Fibroblast of mammary gland (primary cell): ENCODE measurements around the gene SLC1A6.

Experiments used
- DNase-seq: peaks from one replicate; pipeline ENCODE4 v3.0.0-alpha.2; 2010; ENCODE audit warnings: low read depth
- H3K4me3 ChIP-seq: 2 replicates; pipeline ENCODE4 v1.5.1; 2011; ENCODE audit warnings: low read depth, mild to moderate bottlenecking, low read length, moderate library complexity; ENCODE audit not compliant: control insufficient read depth
- TF ChIP-seq, protein P1 (sequence below): conservative IDR thresholded peaks from 2 replicates; pipeline ENCODE4 v1.5.1; 2011; ENCODE audit warnings: low read depth, low read length, inconsistent platforms; ENCODE audit not compliant: control insufficient read depth, insufficient read depth

SLC1A6 gene

DNA sequence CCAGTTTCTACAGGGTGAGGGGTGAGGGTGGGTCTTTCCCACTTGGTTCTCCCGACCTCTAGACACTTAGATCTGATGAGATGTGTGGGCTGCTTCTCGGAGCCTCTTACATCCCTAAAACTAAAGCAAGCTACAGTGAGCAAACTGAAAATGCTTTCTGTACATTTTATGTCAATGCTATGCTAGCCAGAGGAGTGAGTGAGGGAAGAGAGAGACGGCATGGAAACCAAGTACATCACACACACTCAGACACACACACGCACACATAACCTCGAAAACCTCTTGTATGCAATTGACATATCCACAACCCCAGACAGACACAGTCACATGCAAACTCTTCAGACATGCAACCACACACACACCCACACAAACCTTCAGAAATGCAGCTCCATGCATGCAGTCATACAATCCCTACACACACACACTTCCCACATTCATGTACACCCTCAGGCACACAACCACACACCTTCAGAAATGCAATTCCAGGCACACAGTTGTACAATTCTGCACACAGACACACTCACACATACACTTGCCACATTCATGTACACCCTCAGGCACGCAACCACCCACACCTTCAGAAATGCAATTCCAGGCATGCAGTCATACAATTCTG lies 1.4 kb downstream of the SLC1A6 start:
- TF ChIP-seq, protein P1, sequence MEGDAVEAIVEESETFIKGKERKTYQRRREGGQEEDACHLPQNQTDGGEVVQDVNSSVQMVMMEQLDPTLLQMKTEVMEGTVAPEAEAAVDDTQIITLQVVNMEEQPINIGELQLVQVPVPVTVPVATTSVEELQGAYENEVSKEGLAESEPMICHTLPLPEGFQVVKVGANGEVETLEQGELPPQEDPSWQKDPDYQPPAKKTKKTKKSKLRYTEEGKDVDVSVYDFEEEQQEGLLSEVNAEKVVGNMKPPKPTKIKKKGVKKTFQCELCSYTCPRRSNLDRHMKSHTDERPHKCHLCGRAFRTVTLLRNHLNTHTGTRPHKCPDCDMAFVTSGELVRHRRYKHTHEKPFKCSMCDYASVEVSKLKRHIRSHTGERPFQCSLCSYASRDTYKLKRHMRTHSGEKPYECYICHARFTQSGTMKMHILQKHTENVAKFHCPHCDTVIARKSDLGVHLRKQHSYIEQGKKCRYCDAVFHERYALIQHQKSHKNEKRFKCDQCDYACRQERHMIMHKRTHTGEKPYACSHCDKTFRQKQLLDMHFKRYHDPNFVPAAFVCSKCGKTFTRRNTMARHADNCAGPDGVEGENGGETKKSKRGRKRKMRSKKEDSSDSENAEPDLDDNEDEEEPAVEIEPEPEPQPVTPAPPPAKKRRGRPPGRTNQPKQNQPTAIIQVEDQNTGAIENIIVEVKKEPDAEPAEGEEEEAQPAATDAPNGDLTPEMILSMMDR, result no peak
- H3K4me3 ChIP-seq, result no peak overlapping the region
- no peak for DNase-seq

DNA sequence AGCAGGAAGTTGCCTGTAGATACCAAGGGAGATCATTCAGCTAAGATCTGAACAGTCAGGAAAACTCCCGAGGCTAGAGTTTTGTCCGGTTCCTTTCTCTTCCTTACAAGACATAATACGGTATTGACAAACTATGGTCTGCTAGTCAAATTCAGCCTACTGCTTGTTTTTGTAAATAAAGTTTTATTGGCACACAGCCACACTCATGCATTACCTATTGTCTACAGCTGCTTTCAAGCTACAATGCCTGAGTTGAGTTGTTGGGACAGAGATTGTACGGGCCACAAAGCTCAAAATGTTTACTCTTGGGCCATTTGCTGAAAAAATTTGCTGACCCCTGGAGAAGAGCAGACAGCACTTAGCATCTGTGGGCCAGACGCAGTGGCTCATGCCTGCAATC lies 2.5 kb downstream of the SLC1A6 start:
- no peak for DNase-seq
- H3K4me3 ChIP-seq, result no peak overlapping the region

DNA sequence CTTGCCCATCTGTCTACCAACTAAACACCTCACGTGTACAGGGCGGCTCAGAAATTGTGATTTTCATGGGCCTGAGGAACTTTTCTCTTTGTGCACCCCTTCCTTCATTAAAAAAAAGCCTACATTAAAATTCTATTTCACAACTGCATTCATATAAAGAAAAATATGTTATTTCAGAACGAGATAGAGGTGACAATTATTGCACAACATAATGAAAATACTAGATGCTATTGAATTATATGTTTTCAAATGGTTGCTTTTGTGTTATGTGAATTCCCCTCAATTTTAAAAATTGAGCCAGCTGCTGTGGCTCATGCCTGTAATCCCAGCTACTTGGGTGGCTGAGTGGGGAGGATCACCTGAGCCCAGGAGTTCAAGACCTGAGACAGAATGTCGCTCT lies 5.2 kb downstream of the SLC1A6 start:
- TF ChIP-seq, protein P1, result no peak
- H3K4me3 ChIP-seq, result no peak overlapping the region
- DNase-seq, result no peak

More for the DNA sequence above, 2.5 kb downstream of the SLC1A6 start:
- TF ChIP-seq, protein P1, result no peak

DNA sequence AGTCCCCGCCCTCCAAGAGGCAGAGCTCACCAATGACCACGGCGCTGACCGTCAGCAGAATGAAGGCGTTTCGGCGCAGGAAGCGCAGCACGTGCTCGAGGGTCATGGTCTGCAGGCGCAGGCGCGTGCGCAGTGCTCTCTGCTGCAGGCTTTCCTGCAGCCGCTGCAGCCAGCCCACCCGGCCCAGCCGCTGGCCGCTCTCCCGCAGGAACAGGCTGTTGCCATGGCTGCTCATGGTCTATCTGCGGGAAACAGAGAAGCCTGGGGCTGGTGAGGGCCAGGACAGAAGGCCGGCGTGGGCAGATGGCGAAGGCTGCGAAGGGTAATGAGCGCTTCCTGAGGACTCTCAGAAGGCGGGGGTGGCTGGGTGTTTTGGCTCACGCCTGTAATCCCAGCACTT lies 7.0 kb downstream of the SLC1A6 start:
- DNase-seq, result no peak
- no peak overlapping the region for H3K4me3 ChIP-seq
- TF ChIP-seq, protein P1, result no peak

DNA sequence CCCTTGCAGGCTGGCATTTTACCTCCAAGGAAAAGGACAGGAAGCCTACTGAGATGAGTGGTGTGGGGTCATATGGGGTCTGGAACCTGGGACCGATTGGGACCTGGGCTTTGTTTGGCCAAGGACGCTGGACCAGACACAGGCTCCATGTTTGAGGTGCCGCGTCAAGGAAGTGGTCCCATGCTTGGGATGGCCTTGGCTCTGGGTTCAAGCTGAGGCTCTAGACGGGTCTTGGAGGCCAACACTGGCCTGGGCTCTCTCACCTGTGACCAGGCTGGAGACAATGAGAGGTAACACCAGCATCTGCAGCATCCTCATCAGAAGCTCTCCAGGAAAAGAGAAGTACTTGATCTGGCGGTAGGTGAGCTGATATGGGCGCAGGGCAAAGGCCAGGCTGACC lies 8.2 kb downstream of the SLC1A6 start:
- H3K4me3 ChIP-seq, result no peak overlapping the region
- TF ChIP-seq, protein P1, result no peak
- no peak for DNase-seq

DNA sequence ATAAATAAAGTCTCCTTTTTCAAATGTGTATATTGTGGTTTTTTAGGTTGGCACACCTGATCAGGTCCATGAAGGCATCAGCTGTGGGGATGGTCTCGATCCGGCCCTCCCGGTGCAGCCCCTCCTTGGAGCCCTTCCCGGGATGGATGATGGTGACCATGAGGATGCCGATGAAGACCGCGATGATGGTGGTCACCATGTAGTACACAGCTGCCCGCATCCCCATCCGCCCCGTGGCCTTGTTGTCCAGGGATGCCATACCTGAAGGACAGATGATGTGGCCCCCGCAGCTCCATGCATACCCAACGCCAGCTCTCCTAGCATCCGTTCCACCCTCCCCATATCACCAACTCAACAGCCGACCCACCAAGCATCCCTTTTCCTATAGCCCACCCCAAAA lies 11.4 kb downstream of the SLC1A6 start:
- H3K4me3 ChIP-seq, result no peak overlapping the region
- TF ChIP-seq, protein P1, result no peak
- no peak for DNase-seq
